Gastrocnemius medialis (tissue), 4 donors: Measurements from ENCODE around the gene WDR38. TPM values are rescaled to one million over a fixed set of nuclear protein-coding genes. Genes with fewer than 3 reads are reported as not detected.

ENCODE experiments used
- ATAC-seq, 2 donors: fragments of 150-250 bp; one replicate each; pipeline ENCODE4 v1.9.1; 2016
- DNase-seq, 2 donors: peaks; one replicate each; pipeline ENCODE4 v3.0.0-alpha.2; 2019
- H3K27ac ChIP-seq, 4 donors: fragments of 200-600 bp; sonication (generic); 1 replicate in 1 of 4; 2 replicates in 3 of 4; pipeline ENCODE4 v1.5.1; 2016 to 2018; ENCODE audit warnings: mild to moderate bottlenecking in 2 of 4, moderate library complexity in 1 of 4
- H3K27me3 ChIP-seq, 3 donors: fragments of 200-600 bp; sonication (generic) in 2 of 3; 1 replicate in 1 of 3; 2 replicates in 2 of 3; pipeline versions ENCODE4 v1.5.1 to v1.6.0; 2016 to 2019; ENCODE audit warnings: mild to moderate bottlenecking in 1 of 3, moderate library complexity in 1 of 3
- H3K36me3 ChIP-seq, 2 donors: fragments of 200-600 bp; sonication (generic) in 1 of 2; one replicate each; pipeline ENCODE4 v1.5.1; 2017 to 2018
- H3K4me1 ChIP-seq, 2 donors: fragments of 200-600 bp; sonication (generic) in 1 of 2; one replicate each; pipeline ENCODE4 v1.5.1; 2016 to 2017; ENCODE audit warnings: mild to moderate bottlenecking in 2 of 2
- H3K4me3 ChIP-seq, 4 donors: fragments of 200-600 bp; sonication (generic) in 3 of 4; 1 replicate in 1 of 4; 2 replicates in 3 of 4; pipeline ENCODE4 v1.5.1; 2016 to 2019; ENCODE audit warnings: mild to moderate bottlenecking in 2 of 4
- H3K9me3 ChIP-seq, 3 donors: fragments of 200-600 bp; sonication (generic) in 2 of 3; 1 replicate in 1 of 3; 2 replicates in 2 of 3; pipeline ENCODE4 v1.5.1; 2016 to 2019
- POLR2A ChIP-seq, 2 donors: fragments of 450-650 bp; IDR thresholded peaks; one replicate each; pipeline ENCODE4 v1.6.1; 2017; ENCODE audit warnings: antibody characterized with exemption in 2 of 2, mild to moderate bottlenecking in 2 of 2, moderate library complexity in 2 of 2
- in situ Hi-C, 4 donors: fragments of 200-750 bp; cut with MboI; loops; one replicate each; pipeline versions ENCODE4 v1.15.0 to v1.8.0; 2017; ENCODE audit warnings: low sequenced_read_pairs in 4 of 4
- intact Hi-C: fragments of 100-400 bp; cut with DNase I; formaldehyde crosslinking; loops from one replicate; pipeline ENCODE4 v1.15.1; 2023; ENCODE audit warnings: low total_unique reads
- total RNA-seq, 4 donors: library from RNA; depleted of rRNA; stranded (reverse); fragments of >200 nt; gene quantifications; one replicate each; pipeline versions ENCODE4 v1.1.0 to v1.2.3, GENCODE V29; 2016
- TF ChIP-seq, protein P1 (sequence below), 5 experiments: fragments of 450-650 bp in 3 of 5; fragments of 200-600 bp in 2 of 5; sonication (generic) in 2 of 5; IDR thresholded peaks in 4 of 5; conservative IDR thresholded peaks in 1 of 5; 1 replicate in 4 of 5; 2 replicates in 1 of 5; pipeline ENCODE4 v1.5.1; 2016 to 2019; ENCODE audit warnings: antibody characterized with exemption in 5 of 5, mild to moderate bottlenecking in 3 of 5, moderate library complexity in 3 of 5

Gene WDR38
- total RNA-seq, 4 donors from 2014 or later = not detected

DNA sequence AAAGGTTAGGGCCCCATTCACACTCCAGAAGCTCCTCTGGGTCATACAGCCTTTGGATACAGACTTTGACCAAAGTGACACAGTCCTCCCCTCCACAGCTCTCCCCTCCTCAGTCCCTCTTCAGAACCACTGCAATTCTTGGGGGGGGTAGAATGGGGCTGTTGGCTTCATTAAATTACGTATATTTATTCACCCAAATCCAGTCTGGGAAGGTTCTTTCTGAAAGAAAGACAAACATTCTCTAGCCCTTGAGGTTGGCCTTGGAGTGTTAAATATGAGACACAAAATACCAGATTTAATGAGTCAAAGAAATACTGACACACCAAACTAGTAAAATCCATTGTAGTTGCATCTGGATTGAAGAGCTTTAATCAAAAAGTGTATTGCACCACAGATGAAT, 24.8 kb downstream of the WDR38 start:
- in situ Hi-C loops (no loop called here), intact Hi-C loops (no loop called here)
- peaks cover 0 to 84% of the 10 kb centered on the region in 2 donors for H3K36me3 ChIP-seq
- H3K27ac ChIP-seq = no peak overlapping the region
- no peaks in the 10 kb centered on the region for H3K27me3 ChIP-seq
- no peaks in the 10 kb centered on the region for H3K9me3 ChIP-seq
- no peak for TF ChIP-seq POLR2A (IDR thresholded peaks at IDR 0.05)
- TF ChIP-seq, protein P1, sequence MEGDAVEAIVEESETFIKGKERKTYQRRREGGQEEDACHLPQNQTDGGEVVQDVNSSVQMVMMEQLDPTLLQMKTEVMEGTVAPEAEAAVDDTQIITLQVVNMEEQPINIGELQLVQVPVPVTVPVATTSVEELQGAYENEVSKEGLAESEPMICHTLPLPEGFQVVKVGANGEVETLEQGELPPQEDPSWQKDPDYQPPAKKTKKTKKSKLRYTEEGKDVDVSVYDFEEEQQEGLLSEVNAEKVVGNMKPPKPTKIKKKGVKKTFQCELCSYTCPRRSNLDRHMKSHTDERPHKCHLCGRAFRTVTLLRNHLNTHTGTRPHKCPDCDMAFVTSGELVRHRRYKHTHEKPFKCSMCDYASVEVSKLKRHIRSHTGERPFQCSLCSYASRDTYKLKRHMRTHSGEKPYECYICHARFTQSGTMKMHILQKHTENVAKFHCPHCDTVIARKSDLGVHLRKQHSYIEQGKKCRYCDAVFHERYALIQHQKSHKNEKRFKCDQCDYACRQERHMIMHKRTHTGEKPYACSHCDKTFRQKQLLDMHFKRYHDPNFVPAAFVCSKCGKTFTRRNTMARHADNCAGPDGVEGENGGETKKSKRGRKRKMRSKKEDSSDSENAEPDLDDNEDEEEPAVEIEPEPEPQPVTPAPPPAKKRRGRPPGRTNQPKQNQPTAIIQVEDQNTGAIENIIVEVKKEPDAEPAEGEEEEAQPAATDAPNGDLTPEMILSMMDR (IDR thresholded peaks at IDR 0.05 in 4 of 5, conservative IDR thresholded peaks at IDR 0.05 in 1 of 5) = no peak
- DNase-seq (no peak), ATAC-seq (no peak)
- peaks cover 10 to 13% of the 10 kb centered on the region in 2 donors for H3K4me1 ChIP-seq
- H3K4me3 ChIP-seq = no peak overlapping the region

DNA sequence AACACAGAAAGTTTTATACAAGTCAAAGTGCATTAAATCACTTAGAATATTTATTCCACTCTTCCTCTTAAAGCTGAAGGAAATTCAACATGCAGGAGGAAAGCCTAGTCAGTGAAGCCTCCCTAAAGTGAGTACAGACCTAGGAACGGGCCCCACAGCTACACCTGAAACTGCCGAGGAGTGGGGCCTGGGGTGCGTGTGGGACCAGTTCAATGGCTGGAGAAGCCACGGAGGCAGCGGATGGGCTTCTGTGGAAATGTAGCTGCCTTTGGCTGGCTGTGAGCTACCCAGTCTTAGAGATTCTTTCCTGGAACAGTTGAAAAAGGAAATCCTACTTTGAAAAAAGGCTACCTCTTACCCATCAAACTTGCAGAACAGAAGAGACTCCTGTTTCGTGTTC, 25.3 kb downstream of the WDR38 start:
- no peak overlapping the region for H3K4me3 ChIP-seq
- intact Hi-C loops = no loop called here
- no peaks in the 10 kb centered on the region for H3K27me3 ChIP-seq
- H3K27ac ChIP-seq = no peak overlapping the region
- no peak for ATAC-seq
- peaks cover 0 to 85% of the 10 kb centered on the region in 2 donors for H3K36me3 ChIP-seq
- TF ChIP-seq POLR2A (IDR thresholded peaks at IDR 0.05) = no peak
- TF ChIP-seq, protein P1 (IDR thresholded peaks at IDR 0.05 in 4 of 5, conservative IDR thresholded peaks at IDR 0.05 in 1 of 5) = no peak
- H3K4me1 ChIP-seq = peaks cover 5 to 8% of the 10 kb centered on the region in 2 donors
- DNase-seq = no peak
- in situ Hi-C loops = no loop called here
- H3K9me3 ChIP-seq = no peaks in the 10 kb centered on the region

DNA sequence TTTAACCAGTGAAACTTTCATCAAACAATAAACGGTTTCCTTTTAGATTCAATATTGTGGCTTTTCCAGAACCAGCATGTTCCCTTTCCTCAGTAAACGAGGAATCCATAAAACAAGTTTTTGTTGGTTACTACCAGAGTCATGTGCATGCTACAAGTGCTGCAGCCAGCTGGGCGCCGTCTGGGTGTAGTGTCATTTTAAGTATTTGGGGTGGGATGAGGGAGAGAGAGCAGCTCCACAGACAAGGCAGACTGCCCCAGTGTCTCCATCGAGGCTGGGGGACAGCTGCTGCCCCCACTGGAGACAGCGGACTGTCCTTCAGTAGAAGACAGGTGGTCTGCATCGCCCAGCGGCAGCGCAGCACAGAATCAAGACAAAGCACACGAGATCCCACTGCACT, 26.0 kb downstream of the WDR38 start:
- no peaks in the 10 kb centered on the region for H3K9me3 ChIP-seq
- no peak overlapping the region for H3K27ac ChIP-seq
- H3K27me3 ChIP-seq = no peaks in the 10 kb centered on the region
- H3K4me1 ChIP-seq = peaks cover 0 to under 1% of the 10 kb centered on the region in 2 donors
- in situ Hi-C loops (no loop called here), intact Hi-C loops (no loop called here)
- TF ChIP-seq, protein P1 (IDR thresholded peaks at IDR 0.05 in 4 of 5, conservative IDR thresholded peaks at IDR 0.05 in 1 of 5) = no peak
- TF ChIP-seq POLR2A (IDR thresholded peaks at IDR 0.05) = no peak
- no peak overlapping the region for H3K4me3 ChIP-seq
- peaks cover 0 to 93% of the 10 kb centered on the region in 2 donors for H3K36me3 ChIP-seq
- no peak for ATAC-seq
- no peak for DNase-seq

DNA sequence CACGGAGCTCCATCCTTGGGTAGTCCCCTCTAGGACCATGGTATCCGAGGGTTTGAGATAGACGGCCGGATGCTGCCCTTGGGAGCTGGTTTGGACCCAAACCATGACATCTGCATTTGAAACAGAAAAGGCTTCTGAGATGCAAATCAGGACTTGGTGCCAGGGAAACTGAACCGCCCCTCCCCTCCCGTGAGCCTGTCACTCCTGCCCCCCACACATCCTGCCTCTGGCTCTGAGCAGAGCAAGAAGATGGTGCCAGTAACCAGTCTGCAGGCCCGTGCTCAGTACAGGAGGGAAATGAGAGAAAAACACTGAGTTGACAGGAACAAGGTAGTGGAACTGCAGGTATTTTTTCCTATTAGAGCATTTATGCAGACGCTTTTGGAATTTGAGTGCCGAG, 27.2 kb downstream of the WDR38 start:
- Histone ChIP-seq H3K27ac (no peak overlapping the region), H3K4me1 (no peaks in the 10 kb centered on the region), H3K4me3 (no peak overlapping the region), H3K9me3 (no peaks in the 10 kb centered on the region), H3K36me3 (peaks cover 0 to 92% of the 10 kb centered on the region in 2 donors), H3K27me3 (no peaks in the 10 kb centered on the region)
- no peak for ATAC-seq
- DNase-seq = no peak
- intact Hi-C loops = no loop called here
- no peak for TF ChIP-seq POLR2A (IDR thresholded peaks at IDR 0.05)
- TF ChIP-seq, protein P1 (IDR thresholded peaks at IDR 0.05 in 4 of 5, conservative IDR thresholded peaks at IDR 0.05 in 1 of 5) = no peak
- in situ Hi-C loops = no loop called here

DNA sequence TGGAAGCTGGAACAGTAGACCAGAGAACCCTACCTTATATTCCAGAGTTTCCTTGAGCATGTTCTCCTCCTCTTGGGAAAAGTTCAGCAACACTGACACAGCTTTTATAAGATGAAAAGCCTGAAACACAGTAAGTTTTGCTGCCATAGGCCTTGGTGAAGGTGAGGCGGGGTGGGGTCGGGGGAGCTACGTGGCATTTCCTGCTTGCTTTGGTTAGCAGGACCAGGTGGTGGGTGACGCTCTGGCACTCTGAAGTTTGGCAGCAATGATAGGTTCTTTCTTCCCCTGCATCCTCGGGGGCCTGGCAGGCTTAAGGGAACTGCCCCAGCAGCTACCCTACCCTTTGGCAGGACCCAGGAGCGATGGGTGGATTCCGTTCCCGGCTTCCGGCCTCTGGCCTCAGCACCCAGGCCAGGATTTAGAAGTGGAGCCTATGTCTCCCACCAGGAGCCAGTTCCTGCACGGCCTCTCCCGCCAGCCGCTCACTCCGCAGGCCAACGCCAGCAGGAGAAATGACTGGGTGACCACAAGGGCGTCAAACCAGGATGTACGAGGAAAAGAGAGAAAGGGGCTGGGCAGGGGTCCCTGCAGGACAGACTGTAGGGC, 28.0 kb downstream of the WDR38 start:
- Histone ChIP-seq H3K36me3 (peaks cover 0 to 92% of the 10 kb centered on the region in 2 donors), H3K9me3 (no peaks in the 10 kb centered on the region), H3K27ac (no peak overlapping the region), H3K4me1 (no peaks in the 10 kb centered on the region), H3K4me3 (no peak overlapping the region), H3K27me3 (no peaks in the 10 kb centered on the region)
- no peak for TF ChIP-seq POLR2A (IDR thresholded peaks at IDR 0.05)
- TF ChIP-seq, protein P1 (IDR thresholded peaks at IDR 0.05 in 4 of 5, conservative IDR thresholded peaks at IDR 0.05 in 1 of 5) = no peak
- ATAC-seq (no peak), DNase-seq (no peak)
- intact Hi-C loops = no loop called here
- in situ Hi-C loops = no loop called here
